ENCODE data around the gene LRPPRC. TPM values are rescaled to one million over a fixed set of nuclear protein-coding genes. Genes with fewer than 3 reads are reported as not detected.

LRPPRC gene
- total and polyA plus RNA-seq, 10 of the 15 experiments (the other 5 are each of a cell fraction or from before 2014, with no cell fraction given) = 34.1 to 152 (median 97.0) TPM

DNA sequence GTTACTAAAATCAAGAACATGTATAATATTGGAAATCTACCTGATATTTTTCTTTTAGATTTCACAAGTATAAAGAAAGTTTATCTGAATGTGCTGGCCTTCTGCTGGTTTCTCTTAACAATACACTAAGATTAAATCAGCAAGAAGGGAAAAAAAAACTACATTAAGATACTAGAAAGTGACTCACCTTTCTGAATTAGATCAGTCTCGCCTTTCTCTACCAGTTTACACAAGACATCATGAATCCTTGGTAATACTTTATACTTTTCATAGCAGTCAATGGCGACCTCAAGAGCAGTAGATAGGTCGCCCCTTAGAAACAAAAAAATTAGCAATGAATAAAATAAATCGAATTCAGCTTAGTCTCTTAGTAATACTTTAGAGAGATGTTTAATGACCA, 61.2 kb downstream of the LRPPRC start (continued):
- TF ChIP-seq ZZZ3 (IDR thresholded peaks at IDR 0.05; ENCODE audit: control insufficient read depth, insufficient read length, low read depth) (no peak), SMAD1 (IDR thresholded peaks at IDR 0.05; ENCODE audit: low read depth, partially characterized antibody) (no peak), CHD1 (IDR thresholded peaks at IDR 0.05; ENCODE audit: low read depth, low read length) (no peak), NBN (IDR thresholded peaks at IDR 0.05) (no peak), RCOR1 (conservative IDR thresholded peaks at IDR 0.05; ENCODE audit: low read depth, low read length) (no peak)
- TF ChIP-seq, protein P1, sequence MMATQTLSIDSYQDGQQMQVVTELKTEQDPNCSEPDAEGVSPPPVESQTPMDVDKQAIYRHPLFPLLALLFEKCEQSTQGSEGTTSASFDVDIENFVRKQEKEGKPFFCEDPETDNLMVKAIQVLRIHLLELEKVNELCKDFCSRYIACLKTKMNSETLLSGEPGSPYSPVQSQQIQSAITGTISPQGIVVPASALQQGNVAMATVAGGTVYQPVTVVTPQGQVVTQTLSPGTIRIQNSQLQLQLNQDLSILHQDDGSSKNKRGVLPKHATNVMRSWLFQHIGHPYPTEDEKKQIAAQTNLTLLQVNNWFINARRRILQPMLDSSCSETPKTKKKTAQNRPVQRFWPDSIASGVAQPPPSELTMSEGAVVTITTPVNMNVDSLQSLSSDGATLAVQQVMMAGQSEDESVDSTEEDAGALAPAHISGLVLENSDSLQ (IDR thresholded peaks at IDR 0.05) = no peak
- TF ChIP-seq, protein P2, sequence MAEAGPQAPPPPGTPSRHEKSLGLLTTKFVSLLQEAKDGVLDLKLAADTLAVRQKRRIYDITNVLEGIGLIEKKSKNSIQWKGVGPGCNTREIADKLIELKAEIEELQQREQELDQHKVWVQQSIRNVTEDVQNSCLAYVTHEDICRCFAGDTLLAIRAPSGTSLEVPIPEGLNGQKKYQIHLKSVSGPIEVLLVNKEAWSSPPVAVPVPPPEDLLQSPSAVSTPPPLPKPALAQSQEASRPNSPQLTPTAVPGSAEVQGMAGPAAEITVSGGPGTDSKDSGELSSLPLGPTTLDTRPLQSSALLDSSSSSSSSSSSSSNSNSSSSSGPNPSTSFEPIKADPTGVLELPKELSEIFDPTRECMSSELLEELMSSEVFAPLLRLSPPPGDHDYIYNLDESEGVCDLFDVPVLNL (IDR thresholded peaks at IDR 0.05; ENCODE audit: low read depth, low read length) = no peak

GRCh38 chr2:43931293-43931692, 64.5 kb downstream of the LRPPRC start:
- 99% methylated on average over 3 of the region's 3 CpGs for WGBS (ENCODE audit: insufficient coverage, insufficient replicate concordance, low lambda C conversion rate, missing lambda C conversion rate)
- no peak for DNase-seq (ENCODE audit: low read depth, low spot score)
- FAIRE-seq = no peak
- no TSS peak for BruUV-seq (replicated peaks)
- intact Hi-C loops (cut with micrococcal nuclease; ENCODE audit: unreplicated experiment) (no loop called here), in situ Hi-C loops (cut with MboI) (no loop called here)
- no peaks in the 10 kb centered on the region for H3K9me3 ChIP-seq (replicated peaks; ENCODE audit: control insufficient read depth, insufficient read depth, low read length)
- RAD21 ChIA-PET (ENCODE audit: unreplicated experiment) = no interaction called here
- no peak overlapping the region for H3K9ac ChIP-seq (ENCODE audit: control insufficient read depth, insufficient read depth, low read length)
- no peak overlapping the region for H3K4me2 ChIP-seq (ENCODE audit: control insufficient read depth, insufficient read depth)
- CTCF ChIA-PET = interaction anchor here (1.0 kb wide), 1 partner anchor 10 kb away, joined by 4 read pairs; no protein-coding TSS in a partner anchor
- ATAC-seq = no peak
- no peak overlapping the region for H3K27ac ChIP-seq (ENCODE audit: control insufficient read depth, insufficient read depth)
- no peaks in the 10 kb centered on the region for H4K20me1 ChIP-seq (ENCODE audit: control insufficient read depth, insufficient read depth)
- SMC1A ChIA-PET (ENCODE audit: uncharacterized antibody, unreplicated experiment) = interaction anchor here (0.6 to 2.0 kb wide), 3 partner anchors 10 to 417 kb away, joined by 3 to 6 read pairs (median 3); no protein-coding TSS in a partner anchor
- H3K4me3 ChIP-seq = no peak overlapping the region
- no peaks in the 10 kb centered on the region; the same call in 1 of the 2 replicates for H3K79me2 ChIP-seq (ENCODE audit: control insufficient read depth, insufficient read depth, low read length)
- no peaks in the 10 kb centered on the region for H3K27me3 ChIP-seq (replicated peaks in 1 of 2; ENCODE audit: control insufficient read depth in 2 of 2, insufficient read depth in 2 of 2, low read length in 1 of 2)
- POLR2A ChIA-PET = interaction anchor here (1.6 kb wide), 1 partner anchor 10 kb away, joined by 3 read pairs; no protein-coding TSS in a partner anchor
- peaks cover 3% of the 10 kb centered on the region; the same call in 1 of the 2 replicates for H3K4me1 ChIP-seq (ENCODE audit: control insufficient read depth, insufficient read depth, low read length)
- peaks cover 0 to 15% of the 10 kb centered on the region in 2 experiments; a peak in 1 of 4 replicates for H3K36me3 ChIP-seq (ENCODE audit: control insufficient read depth in 2 of 2, insufficient read depth in 2 of 2, low read length in 1 of 2)
- no peak overlapping the region for H2AFZ ChIP-seq (ENCODE audit: control insufficient read depth, low read depth, low read length)
- TF ChIP-seq HDGF (IDR thresholded peaks at IDR 0.05) (no peak), NR2C2 (IDR thresholded peaks at IDR 0.05; ENCODE audit: borderline replicate concordance, control insufficient read depth, insufficient read length, low read depth) (no peak), STAT3 (IDR thresholded peaks at IDR 0.05; ENCODE audit: low read depth, low read length) (no peak), CREB1 (IDR thresholded peaks at IDR 0.05; ENCODE audit: low read depth) (no peak), NFXL1 (IDR thresholded peaks at IDR 0.05; ENCODE audit: borderline replicate concordance) (no peak), HDAC6 (IDR thresholded peaks at IDR 0.05; ENCODE audit: unreplicated experiment) (no peak), BHLHE40 (IDR thresholded peaks at IDR 0.05; ENCODE audit: borderline replicate concordance in 1 of 2, low read depth in 2 of 2, low read length in 1 of 2) (no peak), MTA3 (IDR thresholded peaks at IDR 0.05; ENCODE audit: borderline replicate concordance, low read length) (no peak), KAT2A (conservative IDR thresholded peaks at IDR 0.05; ENCODE audit: control insufficient read depth, low read depth, low read length) (no peak), CREM (IDR thresholded peaks at IDR 0.05; ENCODE audit: low read depth) (no peak), YBX1 (IDR thresholded peaks at IDR 0.05) (no peak), WRNIP1 (IDR thresholded peaks at IDR 0.05; ENCODE audit: borderline replicate concordance, low read depth, low read length) (no peak), STAT1 (conservative IDR thresholded peaks at IDR 0.05) (no peak)
- TF ChIP-seq, protein P3, sequence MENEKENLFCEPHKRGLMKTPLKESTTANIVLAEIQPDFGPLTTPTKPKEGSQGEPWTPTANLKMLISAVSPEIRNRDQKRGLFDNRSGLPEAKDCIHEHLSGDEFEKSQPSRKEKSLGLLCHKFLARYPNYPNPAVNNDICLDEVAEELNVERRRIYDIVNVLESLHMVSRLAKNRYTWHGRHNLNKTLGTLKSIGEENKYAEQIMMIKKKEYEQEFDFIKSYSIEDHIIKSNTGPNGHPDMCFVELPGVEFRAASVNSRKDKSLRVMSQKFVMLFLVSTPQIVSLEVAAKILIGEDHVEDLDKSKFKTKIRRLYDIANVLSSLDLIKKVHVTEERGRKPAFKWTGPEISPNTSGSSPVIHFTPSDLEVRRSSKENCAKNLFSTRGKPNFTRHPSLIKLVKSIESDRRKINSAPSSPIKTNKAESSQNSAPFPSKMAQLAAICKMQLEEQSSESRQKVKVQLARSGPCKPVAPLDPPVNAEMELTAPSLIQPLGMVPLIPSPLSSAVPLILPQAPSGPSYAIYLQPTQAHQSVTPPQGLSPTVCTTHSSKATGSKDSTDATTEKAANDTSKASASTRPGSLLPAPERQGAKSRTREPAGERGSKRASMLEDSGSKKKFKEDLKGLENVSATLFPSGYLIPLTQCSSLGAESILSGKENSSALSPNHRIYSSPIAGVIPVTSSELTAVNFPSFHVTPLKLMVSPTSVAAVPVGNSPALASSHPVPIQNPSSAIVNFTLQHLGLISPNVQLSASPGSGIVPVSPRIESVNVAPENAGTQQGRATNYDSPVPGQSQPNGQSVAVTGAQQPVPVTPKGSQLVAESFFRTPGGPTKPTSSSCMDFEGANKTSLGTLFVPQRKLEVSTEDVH (IDR thresholded peaks at IDR 0.05; ENCODE audit: low read depth, partially characterized antibody) = no peak
